LNCAP (cell line): Measurements from ENCODE around the gene ST7.

Experiments
- TF ChIP-seq, protein P1 (sequence below): fragments of 450-650 bp; IDR thresholded peaks from 2 replicates; pipeline ENCODE4 v1.5.1; 2017; ENCODE audit warnings: mild to moderate bottlenecking

ST7 gene

GRCh38 chr7:117021366-117021765 is 68.1 kb downstream of the ST7 start:
- TF ChIP-seq, protein P1, sequence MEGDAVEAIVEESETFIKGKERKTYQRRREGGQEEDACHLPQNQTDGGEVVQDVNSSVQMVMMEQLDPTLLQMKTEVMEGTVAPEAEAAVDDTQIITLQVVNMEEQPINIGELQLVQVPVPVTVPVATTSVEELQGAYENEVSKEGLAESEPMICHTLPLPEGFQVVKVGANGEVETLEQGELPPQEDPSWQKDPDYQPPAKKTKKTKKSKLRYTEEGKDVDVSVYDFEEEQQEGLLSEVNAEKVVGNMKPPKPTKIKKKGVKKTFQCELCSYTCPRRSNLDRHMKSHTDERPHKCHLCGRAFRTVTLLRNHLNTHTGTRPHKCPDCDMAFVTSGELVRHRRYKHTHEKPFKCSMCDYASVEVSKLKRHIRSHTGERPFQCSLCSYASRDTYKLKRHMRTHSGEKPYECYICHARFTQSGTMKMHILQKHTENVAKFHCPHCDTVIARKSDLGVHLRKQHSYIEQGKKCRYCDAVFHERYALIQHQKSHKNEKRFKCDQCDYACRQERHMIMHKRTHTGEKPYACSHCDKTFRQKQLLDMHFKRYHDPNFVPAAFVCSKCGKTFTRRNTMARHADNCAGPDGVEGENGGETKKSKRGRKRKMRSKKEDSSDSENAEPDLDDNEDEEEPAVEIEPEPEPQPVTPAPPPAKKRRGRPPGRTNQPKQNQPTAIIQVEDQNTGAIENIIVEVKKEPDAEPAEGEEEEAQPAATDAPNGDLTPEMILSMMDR, result no peak

GRCh38 chr7:117021986-117022385 is 68.7 kb downstream of the ST7 start:
- TF ChIP-seq, protein P1, result no peak

DNA sequence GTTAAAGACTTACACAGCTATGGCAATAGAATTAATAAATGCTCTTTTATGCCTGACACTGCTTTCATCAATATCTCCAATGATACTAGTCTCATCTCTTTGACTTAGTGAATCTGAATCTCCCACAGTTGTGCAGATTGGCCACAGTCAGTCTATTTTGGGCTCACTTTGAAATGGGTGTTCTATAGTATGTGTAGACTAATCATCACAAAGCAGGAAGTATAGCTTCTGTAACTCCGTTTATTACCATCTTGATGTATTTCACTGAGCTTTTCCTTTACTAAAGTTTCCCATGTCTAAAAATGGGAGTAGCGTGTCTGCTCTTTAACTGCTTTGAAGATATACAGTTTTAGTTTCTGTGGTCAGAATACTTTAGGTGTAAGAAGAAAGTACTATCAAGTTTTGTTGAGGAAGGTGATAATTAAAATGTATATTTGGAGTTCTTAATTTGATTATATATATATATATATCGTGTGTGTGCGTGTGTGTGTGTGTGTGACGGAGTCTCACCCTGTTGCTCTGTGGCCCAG is 70.1 kb downstream of the ST7 start:
- TF ChIP-seq, protein P1, result no peak

DNA sequence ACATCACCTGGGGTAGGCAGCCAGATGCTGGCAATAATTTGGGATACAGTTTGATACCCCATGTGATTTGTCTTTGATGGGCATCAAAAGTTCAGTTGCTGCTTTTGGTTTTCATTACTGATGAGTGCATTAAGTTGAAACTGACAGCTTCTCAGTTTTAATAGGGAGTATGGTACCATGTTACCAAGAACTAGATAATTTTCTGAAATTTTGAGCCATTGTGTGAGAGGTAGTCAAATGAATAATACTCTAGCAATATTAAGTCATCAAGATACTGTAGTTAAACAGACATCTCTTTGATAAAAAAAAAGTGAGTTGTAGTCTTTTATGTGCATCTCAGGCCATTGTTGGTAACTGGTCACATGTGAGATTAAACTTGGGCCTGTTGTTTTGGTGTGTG is 71.5 kb downstream of the ST7 start:
- TF ChIP-seq, protein P1, result no peak

DNA sequence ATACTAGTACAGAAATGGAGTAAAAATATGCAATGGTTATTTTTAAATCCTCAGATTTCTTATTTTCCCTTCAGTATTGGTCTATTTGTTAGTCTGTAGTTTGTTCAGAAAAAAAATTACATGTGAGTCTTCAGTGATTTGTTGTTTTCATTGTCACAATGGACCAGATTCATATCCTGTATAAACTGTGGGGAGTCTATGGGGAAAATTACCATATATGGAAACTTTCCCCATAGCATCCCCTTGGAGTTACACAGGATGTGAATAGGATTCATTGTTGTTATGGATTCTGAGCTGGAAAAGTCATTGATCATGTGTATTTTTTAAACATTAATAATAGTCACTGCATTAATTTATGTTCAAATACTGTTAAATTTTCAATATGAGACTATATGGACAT is 72.6 kb downstream of the ST7 start:
- TF ChIP-seq, protein P1, result no peak

GRCh38 chr7:117032810-117033209 is 79.5 kb downstream of the ST7 start:
- TF ChIP-seq, protein P1, result no peak

- TF ChIP-seq, protein P1, result no peak
Measured at GRCh38 chr7:117034851-117035464, 81.7 kb downstream of the ST7 start.

DNA sequence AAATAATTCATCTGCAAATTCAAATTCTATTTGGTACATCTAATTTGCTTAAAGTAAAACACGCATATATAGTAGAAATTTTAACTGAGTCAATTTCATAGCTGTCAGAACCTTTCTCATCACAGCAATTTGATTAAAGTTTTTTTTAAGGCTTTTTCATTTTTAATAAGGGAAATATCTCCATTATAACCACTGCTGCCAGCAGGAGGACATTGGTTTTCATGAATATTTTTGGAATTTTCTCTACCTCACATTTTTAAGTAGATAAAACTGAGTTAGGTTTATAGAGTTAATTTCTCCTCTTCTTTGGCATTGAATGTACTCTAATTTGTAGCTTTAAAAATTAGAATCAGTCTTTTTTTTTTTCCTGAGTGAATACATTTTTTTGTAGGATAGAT is 82.2 kb downstream of the ST7 start:
- TF ChIP-seq, protein P1, result no peak
